NT2/D1 (cell line): ENCODE results near the gene YWHAQ.

ENCODE experiments used
- SUZ12 ChIP-seq: IDR thresholded peaks from 2 replicates; pipeline ENCODE4 v1.6.1; 2011; ENCODE audit not compliant: insufficient read length, insufficient read depth; ENCODE audit errors: extremely low read depth
- ZNF274 ChIP-seq: IDR thresholded peaks from 2 replicates; pipeline ENCODE4 v1.6.1; 2011; ENCODE audit warnings: mild to moderate bottlenecking, low read depth, low read length

- no peak for TF ChIP-seq SUZ12
- no peak for TF ChIP-seq ZNF274
Measured at GRCh38 chr2:9558948-9559381, 71.8 kb downstream of the YWHAQ start.
